Measurements from ENCODE around the gene NOXO1. TPM values are rescaled to one million over a fixed set of nuclear protein-coding genes. Genes with fewer than 3 reads are reported as not detected.

The NOXO1 gene
- total and polyA plus RNA-seq, 2 donors (not counting 3 experiments of a cell fraction or from before 2014, with no cell fraction given), result 0.37 to 0.60 TPM

- ChIA-PET CTCF (no interaction called here), POLR2A (no interaction called here)
- Histone ChIP-seq H2AFZ (ENCODE audit: low read depth, low read length) (no peak overlapping the region), H3K79me2 (ENCODE audit: control insufficient read depth, insufficient read depth, low read length) (no peaks in the 10 kb centered on the region), H3K27ac (ENCODE audit: insufficient read depth, low read depth, low read length) (no peak overlapping the region), H3K9ac (replicated peaks; ENCODE audit: extremely low read depth, insufficient read depth, low read length) (no peak overlapping the region), H3K4me3 (replicated peaks in 1 of 3; ENCODE audit: insufficient read depth in 1 of 3, low read depth in 1 of 3, low read length in 3 of 3) (no peak overlapping the region), H4K20me1 (replicated peaks; ENCODE audit: control insufficient read depth, extremely low read depth, insufficient read depth, low read length) (no peaks in the 10 kb centered on the region), H3K9me1 (replicated peaks; ENCODE audit: control insufficient read depth, extremely low read depth, insufficient read depth, low read length) (no peaks in the 10 kb centered on the region), H3K9me3 (replicated peaks; ENCODE audit: control insufficient read depth, insufficient read depth, low read length) (no peaks in the 10 kb centered on the region), H3K4me1 (ENCODE audit: control insufficient read depth, extremely low read depth, insufficient read depth, low read length) (no peaks in the 10 kb centered on the region), H3K36me3 (ENCODE audit: control insufficient read depth in 2 of 2, extremely low read depth in 1 of 2, insufficient read depth in 2 of 2, low read length in 2 of 2) (peaks cover 0 to 1% of the 10 kb centered on the region in 2 experiments), H3K27me3 (ENCODE audit: control insufficient read depth in 2 of 2, insufficient read depth in 2 of 2, low read length in 2 of 2) (no peaks in the 10 kb centered on the region), H3K4me2 (ENCODE audit: insufficient read depth, low read length) (no peak overlapping the region)
- BruUV-seq (replicated peaks), result no TSS peak
- TF ChIP-seq POLR2A (IDR thresholded peaks at IDR 0.05; ENCODE audit: low read depth, low read length) (no peak), CTCF (IDR thresholded peaks at IDR 0.05; ENCODE audit: extremely low read depth in 1 of 2, insufficient read depth in 1 of 2, low read depth in 1 of 2, low read length in 2 of 2) (no peak), MAX (IDR thresholded peaks at IDR 0.05; ENCODE audit: insufficient read depth, insufficient read length) (no peak), GATA2 (IDR thresholded peaks at IDR 0.05; ENCODE audit: insufficient read depth, insufficient read length, low read depth, low read length) (no peak)
- dilution Hi-C loops (cut with MboI; ENCODE audit: extremely low pct_ligation_motif_present, low sequenced_read_pairs) (no loop called here), intact Hi-C loops (cut with micrococcal nuclease) (no loop called here)
- DNase-seq (ENCODE audit: low read depth, low spot score) (no peak), FAIRE-seq (no peak)
Measured at GRCh38 chr16:1933097-1933661, 48.1 kb downstream of the NOXO1 start.

All from endothelial cell of umbilical vein (primary cell).